Trophoblast cell (in vitro differentiated cells and primary cell): ENCODE data around the gene IQCH.

Source experiments
- DNase-seq, 2 donors: peaks; one replicate each; pipeline ENCODE4 v3.0.0-alpha.2; 2016
- H2AFZ ChIP-seq: 2 replicates; pipeline ENCODE4 v1.6.1; 2013; ENCODE audit warnings: low read length, moderate library complexity, mild to moderate bottlenecking; ENCODE audit not compliant: insufficient read depth, poor library complexity
- H2AK5ac ChIP-seq: 2 replicates; pipeline ENCODE4 v1.6.1; 2013; ENCODE audit warnings: mild to moderate bottlenecking, low read length
- H2BK120ac ChIP-seq: 2 replicates; pipeline ENCODE4 v1.6.1; 2013; ENCODE audit warnings: low read length, mild to moderate bottlenecking, moderate library complexity; ENCODE audit not compliant: insufficient read depth, poor library complexity
- H2BK12ac ChIP-seq: 2 replicates; pipeline ENCODE4 v1.6.1; 2013; ENCODE audit warnings: mild to moderate bottlenecking, low read length, moderate library complexity
- H2BK5ac ChIP-seq: 2 replicates; pipeline ENCODE4 v1.6.1; 2013; ENCODE audit warnings: low read length, low read depth, moderate library complexity, mild to moderate bottlenecking; ENCODE audit not compliant: poor library complexity
- H3K14ac ChIP-seq: 2 replicates; pipeline ENCODE4 v1.6.1; 2013; ENCODE audit warnings: mild to moderate bottlenecking, low read length
- H3K18ac ChIP-seq: 2 replicates; pipeline ENCODE4 v1.6.1; 2013; ENCODE audit warnings: mild to moderate bottlenecking, low read length
- H3K23ac ChIP-seq: 2 replicates; pipeline ENCODE4 v1.6.1; 2013; ENCODE audit warnings: low read length
- H3K27ac ChIP-seq: 2 replicates; pipeline ENCODE4 v1.5.1; 2013; ENCODE audit warnings: low read depth, mild to moderate bottlenecking, inconsistent platforms, low read length, moderate library complexity
- H3K27me3 ChIP-seq: 2 replicates; pipeline ENCODE4 v1.6.1; 2013; ENCODE audit warnings: inconsistent platforms, mild to moderate bottlenecking, low read length, moderate library complexity; ENCODE audit not compliant: insufficient read depth
- H3K36me3 ChIP-seq, 2 experiments: 1 replicate in 1 of 2; 2 replicates in 1 of 2; pipeline ENCODE4 v1.6.1; 2013; ENCODE audit warnings: low read length in 2 of 2, mild to moderate bottlenecking in 2 of 2, moderate library complexity in 1 of 2; ENCODE audit not compliant: insufficient read depth in 2 of 2, control insufficient read depth in 1 of 2
- H3K4ac ChIP-seq: 2 replicates; pipeline ENCODE4 v1.6.1; 2013; ENCODE audit warnings: low read depth, mild to moderate bottlenecking, low read length, moderate library complexity
- H3K4me1 ChIP-seq, 2 experiments: 1 replicate in 1 of 2; 2 replicates in 1 of 2; pipeline ENCODE4 v1.6.1; 2013; ENCODE audit warnings: low read length in 2 of 2, mild to moderate bottlenecking in 2 of 2, moderate library complexity in 1 of 2; ENCODE audit not compliant: insufficient read depth in 2 of 2, control insufficient read depth in 1 of 2
- H3K4me2 ChIP-seq: 2 replicates; pipeline ENCODE4 v1.6.1; 2013; ENCODE audit warnings: inconsistent platforms, mild to moderate bottlenecking, low read length, moderate library complexity
- H3K4me3 ChIP-seq: 2 replicates; pipeline ENCODE4 v1.5.1; 2013; ENCODE audit warnings: mild to moderate bottlenecking, low read depth, low read length, inconsistent platforms
- H3K79me1 ChIP-seq: one replicate; pipeline ENCODE4 v1.6.1; 2013; ENCODE audit warnings: low read length
- H3K79me2 ChIP-seq: 2 replicates; pipeline ENCODE4 v1.6.1; 2013; ENCODE audit warnings: low read length, mild to moderate bottlenecking; ENCODE audit not compliant: control insufficient read depth, insufficient read depth, poor library complexity
- H3K9ac ChIP-seq: 2 replicates; pipeline ENCODE4 v1.6.1; 2013; ENCODE audit warnings: mild to moderate bottlenecking, low read length
- H3K9me3 ChIP-seq: 2 replicates; pipeline ENCODE4 v1.6.1; 2013; ENCODE audit warnings: low read depth, mild to moderate bottlenecking, control low read depth, inconsistent platforms, low read length; ENCODE audit not compliant: insufficient read depth
- H4K12ac ChIP-seq: 2 replicates; pipeline ENCODE4 v1.6.1; 2013; ENCODE audit warnings: low read depth, mild to moderate bottlenecking, low read length, moderate library complexity
- H4K8ac ChIP-seq: 2 replicates; pipeline ENCODE4 v1.6.1; 2013; ENCODE audit warnings: low read depth, mild to moderate bottlenecking, low read length, moderate library complexity
- H4K91ac ChIP-seq: one replicate; pipeline ENCODE4 v1.6.1; 2013; ENCODE audit warnings: low read depth, mild to moderate bottlenecking, low read length, moderate library complexity
- WGBS: extraction: QIAGEN DNeasy Blood & Tissue Kit; methylation state at CpG from one replicate; pipeline ENCODE4 v1.1.7; 2013; ENCODE audit warnings: missing lambda C conversion rate; ENCODE audit not compliant: insufficient read length, insufficient coverage; ENCODE audit errors: extremely low coverage; 5-methylcytosine and 5-hydroxymethylcytosine counted together

IQCH gene

DNA sequence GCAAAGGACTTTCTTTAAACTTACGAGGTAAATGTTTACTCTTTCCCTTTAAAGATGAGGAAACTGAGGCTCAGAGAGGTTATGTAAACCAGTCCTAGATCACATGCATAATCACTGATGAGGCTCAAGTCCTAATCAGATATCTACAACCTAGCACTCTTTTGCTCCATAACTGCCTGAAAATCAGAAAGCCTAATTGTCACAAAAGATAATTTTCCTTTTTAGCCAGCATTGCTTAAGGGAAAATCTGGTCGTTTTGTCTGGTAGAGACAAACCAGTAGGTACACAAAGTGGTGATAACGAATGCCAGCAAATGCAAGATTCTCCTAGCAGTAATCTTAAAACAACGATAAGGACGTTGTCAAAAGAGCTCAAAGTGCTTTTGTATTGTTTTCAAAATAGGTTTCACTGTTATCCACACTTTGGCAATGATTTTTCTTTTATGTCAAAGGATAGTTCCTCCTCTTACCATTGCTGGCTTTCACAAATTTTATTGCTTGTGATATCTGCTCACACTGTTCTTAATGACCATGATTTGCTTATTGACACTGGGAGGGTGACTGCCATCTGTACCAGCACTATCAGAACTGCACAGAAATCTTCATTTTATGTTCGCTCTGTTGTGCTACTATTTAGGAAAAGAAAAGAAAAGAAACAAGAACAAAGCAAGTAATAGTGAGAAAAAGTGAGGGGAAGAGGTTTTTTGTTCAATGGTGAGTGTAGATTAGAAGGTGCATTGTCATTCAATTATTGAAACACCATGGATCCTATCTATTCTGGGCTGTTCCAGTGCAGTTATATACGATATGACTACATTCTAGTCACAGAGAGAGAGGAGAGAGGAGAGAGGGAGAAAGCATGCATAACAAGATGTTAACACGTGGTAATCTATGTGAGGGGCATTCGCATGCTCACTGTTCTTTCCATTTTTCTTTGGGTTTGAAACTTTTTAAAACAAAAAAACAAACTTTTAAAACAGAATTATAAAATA, 13.7 kb downstream of the IQCH start:
- Histone ChIP-seq H2BK120ac (no peak overlapping the region), H2BK5ac (no peak overlapping the region), H3K9ac (no peak overlapping the region), H4K8ac (no peak overlapping the region), H3K4ac (no peak overlapping the region), H3K9me3 (no peaks in the 10 kb centered on the region), H3K36me3 (no peaks in the 10 kb centered on the region), H3K18ac (no peak overlapping the region), H3K27me3 (no peaks in the 10 kb centered on the region), H3K4me3 (no peak overlapping the region), H3K79me1 (no peaks in the 10 kb centered on the region), H3K79me2 (no peaks in the 10 kb centered on the region), H4K91ac (no peak overlapping the region), H2AFZ (no peak overlapping the region), H4K12ac (no peak overlapping the region), H3K4me2 (no peak overlapping the region), H3K23ac (no peak overlapping the region), H3K14ac (no peak overlapping the region), H2AK5ac (no peak overlapping the region), H3K27ac (no peak overlapping the region), H3K4me1 (no peaks in the 10 kb centered on the region), H2BK12ac (no peak overlapping the region)
- WGBS, result no CpG with 5 or more reads among the region's 9 CpGs
- no peak for DNase-seq

DNA sequence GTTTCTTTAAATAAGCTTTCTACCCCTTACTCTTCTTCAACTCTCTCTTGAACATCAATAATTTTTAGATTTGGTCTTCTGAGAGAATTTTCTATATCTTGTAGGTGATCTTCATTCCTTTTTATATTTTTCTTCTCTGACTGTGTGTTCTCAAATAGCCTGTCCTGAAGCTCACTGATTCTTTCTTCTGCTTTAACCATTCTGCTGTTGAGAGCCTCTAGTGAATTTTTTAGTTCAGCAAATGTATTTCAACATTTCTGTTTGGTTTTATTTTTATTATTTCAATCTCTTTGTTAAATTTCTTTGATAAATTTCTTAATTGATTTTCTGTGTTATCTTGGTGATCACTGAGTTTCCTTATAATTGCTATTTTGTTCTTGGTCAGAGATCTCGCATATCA, 19.6 kb downstream of the IQCH start:
- no peak overlapping the region for H3K14ac ChIP-seq
- no peak overlapping the region for H3K18ac ChIP-seq
- no peak overlapping the region for H3K4me3 ChIP-seq
- H3K4me2 ChIP-seq, result no peak overlapping the region
- H3K23ac ChIP-seq, result no peak overlapping the region
- DNase-seq, result no peak
- H3K79me2 ChIP-seq, result no peaks in the 10 kb centered on the region
- no peak overlapping the region for H3K9ac ChIP-seq
- no peaks in the 10 kb centered on the region for H3K79me1 ChIP-seq
- no peak overlapping the region for H3K4ac ChIP-seq
- no peaks in the 10 kb centered on the region for H3K4me1 ChIP-seq
- WGBS, result no CpG with 5 or more reads among the region's 1 CpG
- no peaks in the 10 kb centered on the region for H3K36me3 ChIP-seq
- no peaks in the 10 kb centered on the region for H3K27me3 ChIP-seq
- no peak overlapping the region for H2BK12ac ChIP-seq
- no peak overlapping the region for H4K12ac ChIP-seq
- no peaks in the 10 kb centered on the region for H3K9me3 ChIP-seq
- no peak overlapping the region for H2AFZ ChIP-seq
- no peak overlapping the region for H2BK120ac ChIP-seq
- no peak overlapping the region for H2AK5ac ChIP-seq
- no peak overlapping the region for H2BK5ac ChIP-seq
- no peak overlapping the region for H3K27ac ChIP-seq
- no peak overlapping the region for H4K91ac ChIP-seq
- H4K8ac ChIP-seq, result no peak overlapping the region

DNA sequence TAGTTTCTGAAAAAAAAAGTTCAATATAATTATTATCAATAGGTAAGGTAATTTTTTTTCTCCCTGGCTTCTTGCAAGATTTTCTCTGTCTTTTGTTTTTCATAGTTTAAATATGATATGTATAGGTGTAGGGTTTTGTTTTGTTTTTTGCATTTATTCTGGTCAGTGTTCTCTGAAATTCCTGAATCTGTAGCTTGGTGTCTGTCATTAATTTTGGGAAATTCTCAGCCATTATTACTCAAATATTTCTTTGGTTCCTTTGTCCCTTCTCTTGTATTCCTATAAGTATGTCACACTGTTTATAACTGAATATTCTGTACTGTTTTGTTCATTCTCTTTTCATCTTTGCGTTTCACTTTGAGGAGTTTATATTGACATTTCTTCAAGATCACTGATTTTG, 22.1 kb downstream of the IQCH start:
- Histone ChIP-seq H3K79me2 (no peaks in the 10 kb centered on the region), H3K14ac (no peak overlapping the region), H3K23ac (no peak overlapping the region), H3K4me2 (no peak overlapping the region), H2BK5ac (no peak overlapping the region), H3K4ac (no peak overlapping the region), H3K18ac (no peak overlapping the region), H4K8ac (no peak overlapping the region), H3K79me1 (no peaks in the 10 kb centered on the region), H3K27ac (no peak overlapping the region), H3K9me3 (no peaks in the 10 kb centered on the region), H4K91ac (no peak overlapping the region), H4K12ac (no peak overlapping the region), H2AK5ac (no peak overlapping the region), H2BK120ac (no peak overlapping the region), H3K4me3 (no peak overlapping the region), H2AFZ (no peak overlapping the region), H3K4me1 (no peaks in the 10 kb centered on the region), H3K27me3 (no peaks in the 10 kb centered on the region), H2BK12ac (no peak overlapping the region), H3K9ac (no peak overlapping the region), H3K36me3 (no peaks in the 10 kb centered on the region)
- DNase-seq, result no peak
- WGBS, result no CpG with 5 or more reads among the region's 1 CpG

DNA sequence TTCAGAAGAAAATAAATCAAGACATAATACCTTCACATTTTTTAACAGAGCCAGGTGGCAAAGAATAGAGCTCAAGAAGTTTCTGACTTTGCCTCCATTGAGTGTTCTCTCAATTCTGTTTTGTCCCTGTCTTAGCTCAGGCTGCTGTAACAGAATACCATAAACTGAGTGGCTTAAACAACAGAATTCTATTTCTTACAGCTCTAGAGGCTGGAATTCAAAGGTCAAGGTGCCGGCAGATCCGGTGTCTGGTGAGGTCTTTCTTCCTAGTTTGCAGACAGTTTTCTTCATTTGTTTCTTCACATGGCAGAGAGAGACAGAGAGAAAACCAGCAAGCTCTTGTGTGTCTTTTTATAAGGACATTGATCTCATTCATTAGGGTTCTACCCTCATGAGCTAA, 25.6 kb downstream of the IQCH start:
- Histone ChIP-seq H3K4me3 (no peak overlapping the region), H2AK5ac (no peak overlapping the region), H3K9me3 (no peaks in the 10 kb centered on the region), H3K79me1 (no peaks in the 10 kb centered on the region), H2BK12ac (no peak overlapping the region), H3K9ac (no peak overlapping the region), H3K4ac (no peak overlapping the region), H3K27ac (no peak overlapping the region), H3K14ac (no peak overlapping the region), H2AFZ (no peak overlapping the region), H4K8ac (no peak overlapping the region), H2BK5ac (no peak overlapping the region), H4K91ac (no peak overlapping the region), H2BK120ac (no peak overlapping the region), H3K27me3 (no peaks in the 10 kb centered on the region), H3K23ac (no peak overlapping the region), H3K18ac (no peak overlapping the region), H4K12ac (no peak overlapping the region), H3K36me3 (no peaks in the 10 kb centered on the region), H3K4me2 (no peak overlapping the region), H3K79me2 (no peaks in the 10 kb centered on the region), H3K4me1 (no peaks in the 10 kb centered on the region)
- DNase-seq, result peak in 1 of 2 donors; percentile 23
- no CpG with 5 or more reads among the region's 2 CpGs for WGBS
